Skeletal muscle satellite cell (primary cell): Measurements from ENCODE around the gene CLSTN1.

Experiments
- H3K27me3 ChIP-seq: 2 replicates; pipeline ENCODE4 v1.7.0; 2013; ENCODE audit warnings: low read length; ENCODE audit not compliant: control insufficient read depth, insufficient read depth
- H3K36me3 ChIP-seq: 2 replicates; pipeline ENCODE4 v1.7.0; 2013; ENCODE audit warnings: mild to moderate bottlenecking, control low read depth, low read length; ENCODE audit not compliant: insufficient read depth
- H3K4me1 ChIP-seq: 2 replicates; pipeline ENCODE4 v1.7.0; 2013; ENCODE audit warnings: low read length; ENCODE audit not compliant: control insufficient read depth, insufficient read depth
- H3K4me2 ChIP-seq: 2 replicates; pipeline ENCODE4 v1.7.0; 2013; ENCODE audit warnings: mild to moderate bottlenecking, low read length
- H3K4me3 ChIP-seq: 2 replicates; pipeline ENCODE4 v1.7.0; 2013; ENCODE audit warnings: low read length
- H3K9ac ChIP-seq: 2 replicates; pipeline ENCODE4 v1.7.0; 2013; ENCODE audit warnings: mild to moderate bottlenecking, low read depth, low read length, moderate library complexity
- H3K9me3 ChIP-seq: replicated peaks from 2 replicates; pipeline ENCODE4 v1.7.0; 2013; ENCODE audit warnings: mild to moderate bottlenecking, control low read depth, low read length

The CLSTN1 gene

GRCh38 chr1:9849691-9850441 is 26.1 kb upstream of the CLSTN1 start:
- Histone ChIP-seq H3K36me3 (no peaks in the 10 kb centered on the region), H3K4me2 (no peak overlapping the region), H3K4me3 (no peak overlapping the region), H3K9ac (no peak overlapping the region), H3K4me1 (peaks cover 6% of the 10 kb centered on the region), H3K9me3 (no peaks in the 10 kb centered on the region), H3K27me3 (no peaks in the 10 kb centered on the region)

DNA sequence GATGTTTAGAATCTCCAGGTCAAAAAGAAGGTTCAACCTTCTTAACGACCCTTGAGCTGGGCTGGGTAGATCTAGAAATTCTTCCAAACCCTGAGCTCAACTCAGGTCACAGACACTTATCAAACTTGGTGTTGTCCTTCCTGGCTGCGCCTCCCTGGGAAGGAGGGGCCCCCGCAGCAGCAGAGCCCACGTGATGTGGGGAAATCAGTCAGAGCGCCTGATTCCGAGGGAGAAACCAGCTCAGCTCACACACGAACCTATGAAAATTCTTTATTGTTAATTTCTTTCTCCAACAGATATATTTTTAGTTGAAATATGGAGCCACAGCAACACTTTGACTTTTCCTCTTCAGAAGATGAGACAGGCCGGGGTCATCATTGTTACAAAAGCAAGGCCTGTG is 24.3 kb upstream of the CLSTN1 start:
- Histone ChIP-seq H3K27me3 (no peaks in the 10 kb centered on the region), H3K4me3 (no peak overlapping the region), H3K4me2 (no peak overlapping the region), H3K36me3 (no peaks in the 10 kb centered on the region), H3K4me1 (peaks cover 11% of the 10 kb centered on the region), H3K9me3 (no peaks in the 10 kb centered on the region), H3K9ac (no peak overlapping the region)

DNA sequence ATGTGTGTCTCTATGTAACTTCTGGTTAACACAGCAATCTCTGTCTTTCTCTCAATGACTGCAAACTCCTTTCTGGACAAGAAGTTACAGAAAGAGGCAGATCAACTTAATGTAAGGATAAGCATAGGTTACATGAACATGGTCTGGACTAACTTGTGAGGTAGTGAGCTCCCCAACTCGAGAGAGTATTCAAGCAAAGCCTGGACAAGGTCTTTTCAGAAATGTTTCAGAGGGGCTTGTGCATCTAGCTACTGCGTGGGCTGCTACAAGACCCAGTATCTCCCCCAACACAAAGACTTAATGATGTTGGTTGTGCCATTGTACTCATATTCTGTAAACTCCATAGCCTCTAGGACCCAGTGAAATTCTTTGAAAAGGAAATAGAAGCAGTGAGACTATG is 23.5 kb upstream of the CLSTN1 start:
- peaks cover 13% of the 10 kb centered on the region for H3K4me1 ChIP-seq
- H3K4me2 ChIP-seq = no peak overlapping the region
- peaks cover 2% of the 10 kb centered on the region for H3K27me3 ChIP-seq
- no peaks in the 10 kb centered on the region for H3K36me3 ChIP-seq
- H3K9me3 ChIP-seq = no peaks in the 10 kb centered on the region
- no peak overlapping the region for H3K9ac ChIP-seq
- no peak overlapping the region for H3K4me3 ChIP-seq

- no peaks in the 10 kb centered on the region for H3K9me3 ChIP-seq
- H3K4me2 ChIP-seq = no peak overlapping the region
- H3K4me1 ChIP-seq = peaks cover 8% of the 10 kb centered on the region
- peaks cover 3% of the 10 kb centered on the region for H3K27me3 ChIP-seq
- H3K9ac ChIP-seq = no peak overlapping the region
- H3K36me3 ChIP-seq = no peaks in the 10 kb centered on the region
- H3K4me3 ChIP-seq = no peak overlapping the region
Observed at GRCh38 chr1:9846611-9847171, 22.9 kb upstream of the CLSTN1 start.

- no peak overlapping the region for H3K4me2 ChIP-seq
- no peaks in the 10 kb centered on the region for H3K9me3 ChIP-seq
- no peak overlapping the region for H3K4me3 ChIP-seq
- peaks cover 8% of the 10 kb centered on the region for H3K4me1 ChIP-seq
- H3K9ac ChIP-seq = no peak overlapping the region
- peaks cover 5% of the 10 kb centered on the region for H3K27me3 ChIP-seq
- no peaks in the 10 kb centered on the region for H3K36me3 ChIP-seq
Observed at GRCh38 chr1:9845914-9846313, 22.1 kb upstream of the CLSTN1 start.

- no peaks in the 10 kb centered on the region for H3K9me3 ChIP-seq
- H3K4me2 ChIP-seq = no peak overlapping the region
- peaks cover 8% of the 10 kb centered on the region for H3K4me1 ChIP-seq
- peaks cover 5% of the 10 kb centered on the region for H3K27me3 ChIP-seq
- no peak overlapping the region for H3K4me3 ChIP-seq
- H3K36me3 ChIP-seq = no peaks in the 10 kb centered on the region
- H3K9ac ChIP-seq = no peak overlapping the region
Observed at GRCh38 chr1:9844756-9845155, 21.0 kb upstream of the CLSTN1 start.

DNA sequence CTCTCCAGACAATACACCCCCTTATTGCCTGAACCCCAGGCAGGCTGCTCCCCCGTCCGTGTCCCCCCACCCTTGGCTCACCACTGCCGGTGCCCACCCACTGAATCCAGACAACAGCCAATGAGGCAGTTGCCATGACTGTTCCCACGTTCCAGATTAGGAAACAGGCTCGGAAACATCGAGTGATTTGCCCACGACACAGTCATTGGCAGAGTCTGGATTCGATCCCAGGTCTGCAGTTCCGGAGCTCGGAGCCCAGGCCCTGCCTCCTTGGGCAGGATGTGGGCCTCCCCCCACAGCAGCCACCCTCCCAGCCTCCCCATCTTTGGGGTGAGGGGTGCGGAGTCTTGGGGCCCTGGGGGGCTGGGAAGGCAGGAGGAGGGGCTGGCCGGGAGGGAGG is 20.3 kb upstream of the CLSTN1 start:
- H3K4me2 ChIP-seq = no peak overlapping the region
- H3K9me3 ChIP-seq = no peaks in the 10 kb centered on the region
- peaks cover 5% of the 10 kb centered on the region for H3K27me3 ChIP-seq
- H3K4me3 ChIP-seq = no peak overlapping the region
- no peaks in the 10 kb centered on the region for H3K36me3 ChIP-seq
- H3K9ac ChIP-seq = no peak overlapping the region
- peaks cover 8% of the 10 kb centered on the region for H3K4me1 ChIP-seq

GRCh38 chr1:9843576-9843945 is 19.8 kb upstream of the CLSTN1 start:
- Histone ChIP-seq H3K36me3 (no peaks in the 10 kb centered on the region), H3K4me3 (no peak overlapping the region), H3K4me1 (peaks cover 8% of the 10 kb centered on the region), H3K4me2 (no peak overlapping the region), H3K9me3 (no peaks in the 10 kb centered on the region), H3K9ac (no peak overlapping the region), H3K27me3 (peaks cover 5% of the 10 kb centered on the region)

DNA sequence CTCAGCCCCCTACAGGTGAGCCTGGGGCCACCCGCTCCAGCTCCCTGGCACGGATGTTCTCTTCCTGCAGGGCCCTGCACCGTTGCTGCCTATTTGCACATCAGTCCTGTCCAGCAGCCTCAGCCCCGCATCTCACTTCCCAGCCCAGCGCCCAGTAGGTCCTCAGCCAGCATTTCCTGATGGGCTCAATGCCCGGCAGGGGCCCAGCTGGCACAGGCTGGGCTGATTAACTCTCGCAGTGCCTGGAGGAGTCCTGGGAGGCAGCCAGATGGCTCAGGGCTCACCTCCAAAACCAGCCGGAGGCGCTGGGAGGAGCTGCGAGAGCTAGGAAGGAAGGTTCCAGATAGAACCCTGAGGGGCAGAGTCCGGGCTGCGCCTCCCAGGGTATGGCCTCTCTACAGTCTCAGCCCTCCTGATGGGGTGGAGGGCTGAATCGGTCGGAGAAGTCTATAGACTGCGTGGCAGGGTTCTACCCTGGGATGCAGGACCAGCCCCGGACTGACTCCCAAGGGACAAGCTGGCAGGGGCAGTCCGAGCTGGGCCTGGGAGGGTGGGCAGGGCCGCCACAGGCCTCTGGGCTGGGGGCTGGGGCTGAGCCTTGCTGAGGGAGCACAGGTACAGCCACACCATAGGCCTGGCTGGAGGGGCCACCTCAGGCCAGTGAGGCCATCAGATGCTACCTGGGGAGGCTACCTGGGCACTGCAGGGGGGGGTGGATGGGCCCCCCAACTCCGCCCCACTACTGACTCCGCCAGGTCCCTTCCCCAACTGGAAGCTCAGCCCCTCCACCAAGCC is 19.2 kb upstream of the CLSTN1 start:
- H3K27me3 ChIP-seq = peaks cover 5% of the 10 kb centered on the region
- no peak overlapping the region for H3K9ac ChIP-seq

DNA sequence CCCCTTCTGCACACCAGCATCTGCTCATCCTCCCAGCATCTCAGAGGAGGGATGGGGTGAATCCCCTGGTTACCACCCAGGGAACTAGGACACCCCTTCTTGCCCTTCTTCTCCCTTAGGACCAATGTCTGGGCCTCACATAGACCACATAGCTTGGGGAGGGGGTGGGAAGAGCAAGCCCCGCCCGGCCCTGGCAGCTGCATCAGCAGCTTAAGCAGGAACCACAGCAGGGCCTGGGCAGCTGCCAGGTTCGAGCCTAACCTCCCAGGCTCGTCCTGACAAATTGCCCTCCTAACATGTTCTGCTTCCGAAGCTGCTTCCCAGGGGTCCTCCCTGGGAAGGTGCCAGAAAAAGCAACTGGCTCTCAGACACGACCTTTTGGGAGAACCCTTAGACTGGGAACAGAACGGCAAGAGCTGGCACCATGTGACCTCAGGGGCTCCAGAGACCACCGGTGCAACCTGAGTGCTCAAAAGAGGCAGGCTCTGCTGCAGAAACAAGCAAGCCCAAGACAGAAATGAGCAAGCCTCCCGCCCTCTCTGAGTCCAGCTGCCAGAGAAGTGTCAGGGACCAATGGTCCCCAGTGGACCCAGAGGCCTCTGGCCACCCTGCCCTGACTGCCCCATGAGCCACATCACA is 18.4 kb upstream of the CLSTN1 start:
- Histone ChIP-seq H3K27me3 (peaks cover 5% of the 10 kb centered on the region), H3K4me3 (no peak overlapping the region), H3K4me1 (peaks cover 8% of the 10 kb centered on the region), H3K9me3 (no peaks in the 10 kb centered on the region), H3K9ac (no peak overlapping the region), H3K4me2 (no peak overlapping the region), H3K36me3 (no peaks in the 10 kb centered on the region)

More for the DNA sequence above, 19.2 kb upstream of the CLSTN1 start:
- Histone ChIP-seq H3K4me3 (no peak overlapping the region), H3K4me2 (no peak overlapping the region), H3K36me3 (no peaks in the 10 kb centered on the region), H3K4me1 (peaks cover 8% of the 10 kb centered on the region), H3K9me3 (no peaks in the 10 kb centered on the region)

- Histone ChIP-seq H3K9ac (no peak overlapping the region), H3K4me3 (no peak overlapping the region), H3K27me3 (peaks cover 5% of the 10 kb centered on the region), H3K36me3 (no peaks in the 10 kb centered on the region), H3K4me1 (peaks cover 8% of the 10 kb centered on the region), H3K4me2 (no peak overlapping the region), H3K9me3 (no peaks in the 10 kb centered on the region)
Observed at GRCh38 chr1:9841460-9841859, 17.7 kb upstream of the CLSTN1 start.
